ENCODE results near the gene TXLNG.
A peak's percentile ranks its signal among the peaks of the same experiment; 100 is the strongest.

TXLNG gene

DNA sequence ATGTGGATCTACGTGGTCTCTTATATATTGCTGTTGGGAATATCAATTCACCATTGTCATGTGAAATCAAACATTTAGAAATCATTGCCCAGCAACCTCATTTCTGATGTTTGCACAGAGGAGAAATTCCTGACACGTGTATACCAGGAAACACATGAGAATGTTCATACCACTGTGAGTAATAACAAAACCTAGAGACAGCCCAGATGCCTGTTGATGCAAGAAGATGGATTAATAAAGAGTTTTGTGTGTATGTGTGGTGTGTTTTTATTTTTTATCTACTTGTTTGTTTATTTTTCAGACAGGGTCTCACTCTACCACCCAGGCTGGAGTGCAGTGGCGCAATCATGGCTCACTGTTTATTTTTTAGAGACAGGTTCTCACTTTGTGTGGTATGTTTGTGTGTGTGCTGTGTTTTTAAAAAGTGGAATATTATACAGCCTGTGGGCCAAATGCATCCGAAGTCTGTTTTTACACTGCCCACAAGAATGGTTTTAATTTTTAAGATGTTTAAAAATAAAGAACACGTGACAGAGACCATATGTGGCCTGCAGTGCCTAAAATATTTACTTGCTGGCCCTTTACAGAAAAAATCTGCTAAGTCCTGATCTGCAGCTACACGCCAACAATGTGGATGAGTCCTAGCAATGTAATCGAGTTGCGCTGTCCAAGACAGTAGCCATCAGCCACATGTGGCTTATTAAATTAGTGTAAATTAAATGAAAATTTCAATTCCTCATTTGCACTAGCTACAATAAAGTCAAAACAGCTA, 39.2 kb downstream of the TXLNG start:
- Histone ChIP-seq H3K4me3 (ENCODE audit: low read depth in 1 of 2, low read length in 2 of 2) (no peak overlapping the region), H3K9ac (ENCODE audit: low read length) (no peak overlapping the region), H3K36me3 (ENCODE audit: insufficient read depth, low read length) (peaks cover 24% of the 10 kb centered on the region), H3K9me3 (ENCODE audit: low read length) (no peaks in the 10 kb centered on the region), H3K27me3 (ENCODE audit: control insufficient read depth in 1 of 2, insufficient read depth in 2 of 2, low read length in 2 of 2) (no peaks in the 10 kb centered on the region), H3K27ac (ENCODE audit: low read depth, low read length) (no peak overlapping the region), H3K4me1 (ENCODE audit: insufficient read depth, low read length) (peaks cover 13% of the 10 kb centered on the region)

DNA sequence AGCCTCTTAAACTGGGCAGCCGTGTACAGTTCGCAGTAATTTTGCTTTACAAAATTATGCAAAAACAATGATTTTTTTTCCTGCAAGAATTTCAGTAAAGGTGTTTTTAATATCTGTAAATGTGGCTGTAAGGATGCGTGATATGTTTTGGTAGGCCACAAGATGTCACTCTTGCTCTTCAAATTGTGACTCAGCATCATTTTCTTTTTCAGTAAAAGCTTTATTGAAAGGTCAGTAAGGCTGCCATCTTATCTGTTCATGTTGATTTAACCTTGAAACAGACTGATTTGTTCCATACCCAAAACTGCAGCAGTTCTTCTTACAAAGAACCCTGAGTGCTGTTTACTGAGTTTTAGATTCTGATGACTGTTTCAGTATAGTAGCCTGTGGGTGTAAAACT, 39.9 kb downstream of the TXLNG start:
- Histone ChIP-seq H3K36me3 (ENCODE audit: insufficient read depth, low read length) (peaks cover 26% of the 10 kb centered on the region), H3K9ac (ENCODE audit: low read length) (no peak overlapping the region), H3K27me3 (ENCODE audit: control insufficient read depth in 1 of 2, insufficient read depth in 2 of 2, low read length in 2 of 2) (no peaks in the 10 kb centered on the region), H3K27ac (ENCODE audit: low read depth, low read length) (no peak overlapping the region), H3K4me3 (ENCODE audit: low read depth in 1 of 2, low read length in 2 of 2) (no peak overlapping the region), H3K4me1 (ENCODE audit: insufficient read depth, low read length) (peaks cover 13% of the 10 kb centered on the region), H3K9me3 (ENCODE audit: low read length) (no peaks in the 10 kb centered on the region)

DNA sequence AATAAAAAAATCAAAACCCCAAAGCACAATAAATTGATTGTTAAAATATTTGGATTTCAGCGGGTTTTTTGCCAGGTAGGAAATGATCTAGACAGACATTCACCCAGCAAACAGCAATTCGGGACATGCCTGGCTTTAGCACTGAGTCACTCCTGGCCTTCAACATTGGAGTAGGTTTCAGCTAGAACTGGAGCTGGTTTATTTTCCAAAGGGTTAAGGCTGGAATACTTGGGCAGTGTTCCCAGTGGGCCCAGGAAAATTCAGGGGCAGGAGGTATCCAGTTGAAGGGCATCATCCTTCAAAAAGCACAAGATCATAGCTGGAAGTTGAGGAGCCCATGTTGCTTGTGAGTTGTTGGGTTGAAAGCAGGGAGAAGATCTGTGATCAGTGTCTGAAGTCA, 41.0 kb downstream of the TXLNG start:
- Histone ChIP-seq H3K4me3 (ENCODE audit: low read depth in 1 of 2, low read length in 2 of 2) (no peak overlapping the region), H3K4me1 (ENCODE audit: insufficient read depth, low read length) (peaks cover 13% of the 10 kb centered on the region), H3K27ac (ENCODE audit: low read depth, low read length) (peak overlapping the region; percentile 64), H3K36me3 (ENCODE audit: insufficient read depth, low read length) (peaks cover 30% of the 10 kb centered on the region), H3K27me3 (ENCODE audit: control insufficient read depth in 1 of 2, insufficient read depth in 2 of 2, low read length in 2 of 2) (no peaks in the 10 kb centered on the region), H3K9me3 (ENCODE audit: low read length) (no peaks in the 10 kb centered on the region), H3K9ac (ENCODE audit: low read length) (no peak overlapping the region)

DNA sequence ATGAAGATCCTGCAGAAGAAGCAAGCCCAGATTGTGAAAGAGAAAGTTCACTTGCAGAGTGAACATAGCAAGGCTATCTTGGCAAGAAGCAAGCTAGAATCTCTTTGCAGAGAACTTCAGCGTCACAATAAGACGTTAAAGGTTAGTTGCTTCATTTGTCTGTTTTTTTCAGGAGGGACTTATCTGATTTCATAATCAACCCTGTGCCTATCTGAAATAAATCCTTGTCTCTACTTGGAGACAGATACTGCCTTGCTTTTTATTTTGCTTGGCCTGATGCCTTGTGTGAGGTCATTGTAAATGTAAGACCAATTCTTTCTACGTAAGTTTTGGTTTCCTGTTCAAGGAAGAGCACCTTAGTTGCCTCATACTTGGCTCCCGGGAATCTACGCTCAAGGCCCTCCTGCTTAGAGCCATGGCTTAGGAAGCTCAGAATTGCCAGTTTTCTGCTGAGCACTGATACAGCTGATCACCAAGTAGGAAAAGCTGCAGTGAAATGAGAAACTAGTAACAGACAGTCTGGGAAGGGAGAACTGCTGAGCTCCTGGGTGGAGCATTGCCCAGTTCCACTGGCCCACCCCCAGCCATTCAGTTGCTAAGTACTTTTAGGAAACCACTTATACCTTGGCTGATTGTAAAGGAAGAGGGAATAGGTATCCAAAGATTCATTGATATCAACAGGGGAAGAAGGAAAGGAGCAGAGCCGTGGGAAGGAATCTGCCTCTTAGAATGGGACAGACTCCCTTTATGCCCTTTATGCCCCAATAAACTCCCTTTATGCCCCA, 42.0 kb downstream of the TXLNG start:
- Histone ChIP-seq H3K36me3 (ENCODE audit: insufficient read depth, low read length) (peaks cover 34% of the 10 kb centered on the region), H3K9ac (ENCODE audit: low read length) (no peak overlapping the region), H3K27ac (ENCODE audit: low read depth, low read length) (peak overlapping the region; percentile 21)

DNA sequence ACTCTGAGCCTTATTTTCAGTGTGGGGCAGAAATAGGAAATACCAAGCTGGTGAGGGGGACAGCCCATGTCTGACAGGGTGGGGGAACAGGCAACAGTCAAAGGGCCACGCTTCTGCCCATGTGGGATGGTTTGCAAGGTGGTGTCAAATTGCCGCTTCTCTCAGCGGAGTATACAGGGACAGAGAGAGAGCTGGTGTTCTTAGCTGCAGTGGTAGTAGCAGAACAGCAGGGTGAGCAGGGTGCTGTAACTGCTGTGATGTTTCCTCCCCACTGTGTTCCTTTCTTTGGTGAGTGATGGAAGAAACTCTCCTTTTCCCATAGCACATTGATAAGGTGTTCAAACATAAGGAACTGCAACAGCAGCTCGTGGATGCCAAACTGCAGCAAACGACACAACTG, 46.0 kb downstream of the TXLNG start:
- Histone ChIP-seq H3K9ac (ENCODE audit: low read length) (no peak overlapping the region), H3K4me1 (ENCODE audit: insufficient read depth, low read length) (peaks cover 13% of the 10 kb centered on the region), H3K4me3 (ENCODE audit: low read depth in 1 of 2, low read length in 2 of 2) (no peak overlapping the region), H3K36me3 (ENCODE audit: insufficient read depth, low read length) (peaks cover 37% of the 10 kb centered on the region), H3K9me3 (ENCODE audit: low read length) (no peaks in the 10 kb centered on the region), H3K27me3 (ENCODE audit: control insufficient read depth in 1 of 2, insufficient read depth in 2 of 2, low read length in 2 of 2) (no peaks in the 10 kb centered on the region), H3K27ac (ENCODE audit: low read depth, low read length) (no peak overlapping the region)

More for the DNA sequence above, 42.0 kb downstream of the TXLNG start:
- no peaks in the 10 kb centered on the region for H3K9me3 ChIP-seq (ENCODE audit: low read length)
- H3K27me3 ChIP-seq (ENCODE audit: control insufficient read depth in 1 of 2, insufficient read depth in 2 of 2, low read length in 2 of 2) = no peaks in the 10 kb centered on the region
- peaks cover 13% of the 10 kb centered on the region for H3K4me1 ChIP-seq (ENCODE audit: insufficient read depth, low read length)
- no peak overlapping the region for H3K4me3 ChIP-seq (ENCODE audit: low read depth in 1 of 2, low read length in 2 of 2)

DNA sequence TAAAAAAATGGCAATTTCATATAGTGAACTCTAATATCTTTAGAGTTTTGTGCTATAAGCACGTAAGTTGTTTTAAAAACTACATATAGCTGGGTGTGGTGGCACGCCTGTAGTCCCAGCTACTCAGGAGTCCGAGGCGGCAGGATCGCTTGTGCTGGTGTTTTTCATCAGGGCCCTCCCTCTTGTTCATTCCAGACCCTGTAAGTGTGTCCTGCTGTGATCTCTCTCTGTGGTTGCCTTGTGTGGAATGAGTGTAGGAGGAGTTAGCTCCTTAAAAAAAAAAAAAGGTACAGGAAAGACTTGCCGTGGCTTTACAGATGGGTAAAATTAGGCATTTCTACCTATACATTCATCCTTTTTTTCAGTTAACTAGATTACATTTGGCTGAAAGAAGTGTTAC, 48.5 kb downstream of the TXLNG start:
- Histone ChIP-seq H3K9ac (ENCODE audit: low read length) (no peak overlapping the region), H3K4me3 (ENCODE audit: low read depth in 1 of 2, low read length in 2 of 2) (no peak overlapping the region), H3K27me3 (ENCODE audit: control insufficient read depth in 1 of 2, insufficient read depth in 2 of 2, low read length in 2 of 2) (no peaks in the 10 kb centered on the region), H3K4me1 (ENCODE audit: insufficient read depth, low read length) (no peaks in the 10 kb centered on the region), H3K36me3 (ENCODE audit: insufficient read depth, low read length) (peaks cover 34% of the 10 kb centered on the region), H3K27ac (ENCODE audit: low read depth, low read length) (no peak overlapping the region), H3K9me3 (ENCODE audit: low read length) (no peaks in the 10 kb centered on the region)

DNA sequence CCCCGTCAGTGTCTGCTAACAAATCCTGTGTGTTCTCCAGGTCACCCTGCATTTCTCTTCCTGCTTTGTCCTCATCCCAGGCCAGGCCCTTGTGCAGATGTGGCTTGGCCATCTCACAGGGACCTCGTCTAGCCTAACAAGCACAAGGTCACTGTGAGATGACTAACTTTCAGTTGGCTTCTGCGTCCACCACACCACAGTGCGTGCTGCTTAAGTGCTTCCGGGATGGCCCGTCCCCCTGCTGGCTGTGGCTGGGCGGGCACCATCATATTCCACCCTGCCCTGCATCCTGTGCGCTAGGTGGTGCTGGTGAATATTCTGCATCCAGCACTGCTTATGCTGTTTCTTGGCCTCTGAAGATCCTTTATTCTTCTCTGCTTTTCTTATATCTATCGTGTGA, 50.1 kb downstream of the TXLNG start:
- H3K9me3 ChIP-seq (ENCODE audit: low read length) = no peaks in the 10 kb centered on the region
- H3K36me3 ChIP-seq (ENCODE audit: insufficient read depth, low read length) = peaks cover 25% of the 10 kb centered on the region
- H3K27ac ChIP-seq (ENCODE audit: low read depth, low read length) = no peak overlapping the region
- H3K4me3 ChIP-seq (ENCODE audit: low read depth in 1 of 2, low read length in 2 of 2) = no peak overlapping the region
- H3K9ac ChIP-seq (ENCODE audit: low read length) = no peak overlapping the region
- no peaks in the 10 kb centered on the region for H3K4me1 ChIP-seq (ENCODE audit: insufficient read depth, low read length)
- H3K27me3 ChIP-seq (ENCODE audit: control insufficient read depth in 1 of 2, insufficient read depth in 2 of 2, low read length in 2 of 2) = no peaks in the 10 kb centered on the region

DNA sequence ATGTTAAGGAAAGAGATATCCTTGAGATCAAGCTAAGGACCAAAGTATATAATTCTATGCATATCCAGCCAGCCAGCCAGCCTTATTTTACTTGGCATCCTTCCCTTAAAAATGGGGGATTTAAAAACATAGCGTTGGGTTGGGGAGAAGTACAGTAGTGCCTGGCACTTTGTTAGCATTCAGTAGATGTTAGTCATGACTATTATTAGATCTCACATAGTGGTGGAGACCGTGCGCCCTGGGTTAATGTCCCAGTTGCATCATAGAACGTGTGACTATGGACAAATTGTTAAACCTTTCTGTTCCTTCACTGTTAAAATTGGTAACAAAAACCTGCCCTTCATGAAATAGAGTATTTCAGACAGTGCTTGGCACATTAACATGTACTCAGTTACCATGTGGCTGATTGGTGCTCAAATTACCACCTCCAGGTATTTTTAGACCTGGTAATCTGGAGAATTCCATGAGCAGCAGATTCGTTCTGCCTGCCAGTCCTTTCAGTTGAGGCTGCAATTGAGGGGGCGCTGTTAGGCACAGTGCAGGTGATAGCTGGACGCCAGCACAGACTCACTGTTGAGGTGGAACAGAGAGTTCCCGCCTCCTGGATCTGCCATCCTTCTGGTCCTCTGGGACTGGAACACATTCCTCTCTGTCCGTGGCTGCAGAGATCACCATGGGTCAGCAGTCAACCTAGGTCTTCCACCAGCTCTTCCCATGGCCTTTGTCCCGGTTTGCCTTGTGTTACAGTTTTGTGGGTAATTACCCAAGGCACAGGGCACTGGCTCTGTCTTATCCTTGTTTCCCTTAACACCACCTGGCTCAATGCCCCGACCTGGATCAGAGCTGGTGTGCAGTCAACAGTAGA, 52.2 kb downstream of the TXLNG start:
- no peak overlapping the region for H3K9ac ChIP-seq (ENCODE audit: low read length)
- no peak overlapping the region for H3K27ac ChIP-seq (ENCODE audit: low read depth, low read length)
- no peaks in the 10 kb centered on the region for H3K4me1 ChIP-seq (ENCODE audit: insufficient read depth, low read length)
- no peaks in the 10 kb centered on the region for H3K27me3 ChIP-seq (ENCODE audit: control insufficient read depth in 1 of 2, insufficient read depth in 2 of 2, low read length in 2 of 2)
- no peak overlapping the region for H3K4me3 ChIP-seq (ENCODE audit: low read depth in 1 of 2, low read length in 2 of 2)
- no peaks in the 10 kb centered on the region for H3K9me3 ChIP-seq (ENCODE audit: low read length)
- peaks cover 15% of the 10 kb centered on the region for H3K36me3 ChIP-seq (ENCODE audit: insufficient read depth, low read length)

DNA sequence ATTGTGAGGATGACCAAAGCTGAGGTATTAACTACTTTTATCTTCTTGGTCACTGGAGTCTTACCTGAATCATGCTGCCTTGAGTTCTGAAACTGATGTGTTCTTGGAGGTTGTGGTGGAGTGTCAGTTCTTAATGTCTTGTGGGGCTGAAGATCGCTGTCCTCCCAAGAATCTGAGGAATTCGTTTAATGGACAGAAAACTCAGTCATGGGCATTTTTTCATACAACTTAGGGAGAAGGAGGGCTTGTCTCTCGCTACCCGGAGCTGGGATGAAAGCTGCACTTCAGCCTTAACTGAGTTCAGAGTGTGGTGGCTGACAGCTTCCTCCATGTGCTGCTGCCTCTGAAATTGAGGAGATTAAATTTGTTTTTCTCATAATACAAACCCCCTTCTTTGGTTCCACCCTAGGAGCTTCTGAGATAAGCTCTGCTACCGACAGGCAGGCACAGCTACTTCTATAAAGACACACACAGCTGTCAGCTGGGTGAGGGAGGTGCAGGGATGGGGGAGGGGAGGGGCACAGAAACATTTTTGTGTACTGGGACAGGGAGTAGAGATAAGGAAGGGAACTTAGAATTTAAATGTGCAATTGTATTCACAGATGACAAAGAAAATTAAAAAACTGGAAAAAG, 53.1 kb downstream of the TXLNG start:
- no peaks in the 10 kb centered on the region for H3K4me1 ChIP-seq (ENCODE audit: insufficient read depth, low read length)
- H3K4me3 ChIP-seq (ENCODE audit: low read depth in 1 of 2, low read length in 2 of 2) = no peak overlapping the region
- peaks cover 10% of the 10 kb centered on the region for H3K36me3 ChIP-seq (ENCODE audit: insufficient read depth, low read length)
- H3K27me3 ChIP-seq (ENCODE audit: control insufficient read depth in 1 of 2, insufficient read depth in 2 of 2, low read length in 2 of 2) = no peaks in the 10 kb centered on the region
- no peaks in the 10 kb centered on the region for H3K9me3 ChIP-seq (ENCODE audit: low read length)
- H3K9ac ChIP-seq (ENCODE audit: low read length) = no peak overlapping the region
- H3K27ac ChIP-seq (ENCODE audit: low read depth, low read length) = no peak overlapping the region

DNA sequence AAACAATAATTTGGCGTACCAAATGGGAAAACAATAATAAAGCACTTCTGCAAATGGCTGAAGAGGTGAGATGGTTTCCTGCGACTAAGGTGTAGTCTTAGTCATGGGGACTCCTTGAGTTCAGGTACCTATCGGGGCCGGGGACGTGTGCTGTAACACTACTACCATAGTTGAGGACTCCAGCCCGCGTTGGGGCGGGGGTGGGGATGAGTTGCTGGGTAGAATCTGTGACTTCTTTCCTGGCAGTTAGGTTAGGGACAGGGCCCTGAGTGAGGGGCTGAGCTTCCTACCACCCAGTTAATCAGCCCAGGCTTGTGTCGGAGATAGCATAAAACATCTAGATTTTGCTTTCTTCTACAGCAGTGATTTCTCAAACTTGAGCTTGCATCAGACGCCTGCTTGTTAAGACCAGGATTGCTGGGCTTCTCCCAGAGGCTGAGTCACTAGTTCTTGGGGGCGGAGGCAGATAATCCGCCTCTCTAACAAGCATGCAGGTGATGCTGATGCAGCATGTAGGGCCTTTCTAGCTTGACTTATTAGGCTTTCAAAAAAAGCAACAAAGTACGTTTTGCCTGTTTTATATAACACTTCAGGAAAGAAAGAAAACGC, 53.7 kb downstream of the TXLNG start:
- Histone ChIP-seq H3K4me1 (ENCODE audit: insufficient read depth, low read length) (no peaks in the 10 kb centered on the region), H3K27ac (ENCODE audit: low read depth, low read length) (no peak overlapping the region), H3K36me3 (ENCODE audit: insufficient read depth, low read length) (peaks cover 10% of the 10 kb centered on the region)

More for the DNA sequence above, 53.7 kb downstream of the TXLNG start:
- Histone ChIP-seq H3K27me3 (ENCODE audit: control insufficient read depth in 1 of 2, insufficient read depth in 2 of 2, low read length in 2 of 2) (no peaks in the 10 kb centered on the region), H3K4me3 (ENCODE audit: low read depth in 1 of 2, low read length in 2 of 2) (no peak overlapping the region), H3K9me3 (ENCODE audit: low read length) (no peaks in the 10 kb centered on the region), H3K9ac (ENCODE audit: low read length) (no peak overlapping the region)
